Uterus (tissue), 2 donors: ENCODE measurements around the gene KRTAP10-5.

Experiments used
- CTCF ChIP-seq, 4 experiments: fragments of 200-600 bp in 2 of 4; fragments of 450-650 bp in 2 of 4; sonication (generic) in 2 of 4; IDR thresholded peaks; one replicate each; pipeline ENCODE4 v1.5.1; 2016 to 2019; ENCODE audit warnings: antibody characterized with exemption in 4 of 4, mild to moderate bottlenecking in 2 of 4, moderate library complexity in 1 of 4
- POLR2A ChIP-seq, 2 donors: fragments of 450-650 bp; IDR thresholded peaks; one replicate each; pipeline ENCODE4 v1.6.1; 2016; ENCODE audit warnings: antibody characterized with exemption in 2 of 2, mild to moderate bottlenecking in 1 of 2, moderate library complexity in 1 of 2

DNA sequence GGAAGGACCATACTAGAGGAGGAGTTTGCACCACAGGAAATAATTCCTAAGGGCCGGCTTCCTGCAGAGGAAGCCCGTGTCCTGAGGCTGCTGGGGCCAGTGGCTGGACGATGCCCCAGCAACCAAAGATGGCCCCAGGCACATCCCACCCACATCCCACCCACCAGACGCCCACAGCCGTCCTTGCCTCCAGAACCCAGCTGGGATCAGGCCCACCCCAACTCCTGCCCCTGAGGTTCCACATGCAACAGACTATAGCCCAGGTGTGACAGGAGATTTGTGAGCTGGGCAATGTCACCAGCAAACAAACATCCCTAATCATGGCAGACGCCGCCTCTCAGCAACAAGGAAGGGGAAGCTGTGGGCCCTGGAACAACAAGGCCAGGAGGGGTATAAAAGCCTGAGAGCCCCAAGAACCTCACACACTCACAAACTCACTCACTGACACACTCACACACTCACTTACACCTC, 46.3 kb upstream of the KRTAP10-5 start, which contains the start of gene KRTAP10-9:
- no peak for TF ChIP-seq CTCF (IDR thresholded peaks at IDR 0.05)
- TF ChIP-seq POLR2A (IDR thresholded peaks at IDR 0.05): no peak
